GM18858 (cell line): ENCODE results near the gene SELENBP1.
"Not testable (repeated sequence)": the region's sequence is repeated elsewhere in the genome, so short reads cannot be mapped to it uniquely, and the experiment has no call there.

Experiments used
- ATAC-seq: cut with Tn5 transposase; IDR thresholded peaks from one replicate; pipeline ENCODE4 v1.9.1; 2021; ENCODE audit not compliant: unreplicated experiment

SELENBP1 gene

DNA sequence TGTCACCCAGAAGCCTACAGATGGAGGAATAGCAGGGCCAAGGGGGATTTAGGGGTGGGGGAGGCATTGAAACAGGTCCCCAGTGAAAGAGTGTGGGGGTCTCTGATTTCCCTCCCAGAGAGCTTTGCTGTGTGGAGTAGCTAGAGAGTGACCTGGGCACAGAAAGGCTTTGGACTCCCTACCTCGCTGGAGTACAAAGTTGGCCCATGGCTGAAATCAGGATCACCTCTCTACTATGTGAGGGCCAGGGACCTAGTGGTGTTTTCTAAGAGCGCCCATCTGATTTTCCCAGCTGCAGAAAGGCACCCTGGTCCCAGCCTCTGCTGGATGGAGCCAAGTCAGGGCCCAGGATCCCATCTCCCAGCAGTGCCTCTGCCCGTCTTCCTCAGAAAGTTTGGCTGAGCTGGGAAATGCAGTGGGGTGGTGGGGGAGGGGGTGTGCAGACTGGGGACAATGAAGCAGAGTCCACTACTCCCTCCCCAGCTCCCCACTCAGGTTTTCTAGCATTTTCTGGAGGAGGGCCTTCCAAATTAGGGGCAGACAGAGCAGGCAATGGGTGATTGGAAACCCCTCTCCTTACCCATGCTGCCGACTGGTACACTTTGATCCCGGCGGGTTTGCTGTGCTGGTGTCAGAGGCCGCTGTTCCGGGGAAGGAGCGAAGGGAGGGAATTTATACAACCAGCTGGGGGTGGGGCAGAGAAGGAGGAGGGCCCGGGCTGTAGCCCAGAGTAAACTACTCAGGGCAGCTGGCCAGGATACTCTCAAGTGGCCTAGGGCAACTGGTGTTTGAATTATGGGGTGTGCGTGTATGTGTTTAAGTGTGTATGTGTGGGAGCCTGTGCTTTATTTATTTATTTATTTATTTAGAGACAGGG, at the start of gene SELENBP1:
SELENBP1 (minus strand) TSS at position 648 of the 877 bp plus-strand sequence; CDS start at position 584, 64 bp downstream.
- ATAC-seq = no peak

DNA sequence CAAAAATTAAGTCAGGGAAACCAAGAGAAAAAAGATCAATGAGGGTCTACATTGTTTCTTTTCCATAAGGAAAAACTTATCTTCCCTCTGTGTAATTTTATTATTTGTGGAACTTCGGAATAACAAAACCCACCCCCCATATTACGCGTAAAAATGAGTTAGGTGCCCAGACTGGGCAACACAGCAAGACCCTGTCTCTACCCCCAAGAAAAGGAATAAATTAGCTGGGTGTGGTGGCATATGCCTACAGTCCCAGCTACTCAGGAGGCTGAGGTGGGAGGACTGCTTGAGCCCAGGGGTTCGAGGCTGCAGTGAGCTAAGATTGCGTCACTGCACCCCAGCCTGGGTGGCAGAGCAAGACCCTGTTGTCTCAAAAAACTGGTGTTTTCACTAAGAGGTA, 47.3 kb upstream of the SELENBP1 start:
- ATAC-seq = no peak

DNA sequence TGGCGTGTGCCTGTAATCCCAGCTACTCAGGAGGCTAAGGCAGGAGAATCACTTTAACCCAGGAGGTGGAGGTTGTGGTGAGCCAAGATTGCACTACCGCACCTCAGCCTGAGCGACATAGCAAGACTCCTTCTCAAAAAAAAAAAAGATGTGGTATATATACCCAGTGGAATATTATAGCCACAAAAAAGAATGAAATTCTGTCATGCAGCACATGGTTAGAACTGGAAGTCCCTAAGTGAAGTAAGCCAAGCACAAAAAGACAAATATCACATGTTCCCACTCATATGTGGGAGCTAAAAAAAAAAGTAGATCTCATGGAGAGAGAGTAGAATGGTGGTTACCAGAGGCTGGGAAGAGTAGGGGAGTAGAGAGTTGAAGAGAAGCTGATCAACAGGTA, 45.6 kb upstream of the SELENBP1 start:
- no peak for ATAC-seq

DNA sequence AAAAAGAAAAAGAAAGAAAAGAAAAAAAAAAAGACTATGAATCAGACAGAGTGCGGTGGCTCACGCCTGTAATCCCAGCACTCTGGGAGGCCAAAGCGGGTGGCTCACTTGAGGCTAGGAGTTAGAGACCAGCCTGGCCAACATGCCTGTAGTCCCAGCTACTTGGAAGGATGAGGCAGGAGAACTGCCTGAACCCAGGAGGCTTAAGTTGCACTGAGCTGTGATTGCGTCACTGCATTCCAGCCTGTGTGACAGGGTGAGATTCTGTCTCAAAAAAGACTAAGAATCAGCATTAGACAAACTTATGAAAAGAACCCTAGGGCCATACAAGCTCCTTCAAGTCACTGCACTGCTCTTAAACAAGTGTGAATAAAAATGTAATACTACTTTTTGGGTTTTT, 43.7 kb upstream of the SELENBP1 start:
- no peak for ATAC-seq

DNA sequence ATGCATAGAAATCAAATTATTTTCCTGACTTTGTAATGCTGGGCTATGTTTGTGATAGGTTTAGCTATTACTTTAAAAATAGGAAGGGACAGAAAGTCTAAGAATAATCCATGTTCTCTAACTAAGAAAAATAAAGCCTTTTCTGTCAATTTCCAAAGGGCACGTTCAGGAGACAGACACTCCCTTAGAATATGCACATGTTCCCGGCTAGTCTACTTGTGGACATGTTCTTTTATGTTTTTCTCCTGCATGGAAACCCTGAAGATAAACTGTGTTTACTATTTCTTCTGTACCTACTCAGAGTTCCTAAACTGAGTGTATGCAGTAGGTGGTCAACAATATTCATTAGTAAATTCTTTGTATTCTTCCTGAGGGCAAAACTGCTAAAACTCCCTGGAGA, 39.4 kb upstream of the SELENBP1 start:
- ATAC-seq = no peak

- no peak for ATAC-seq
These were observed 36.4 kb upstream of the SELENBP1 start for GRCh38 chr1:151408891-151409290.

DNA sequence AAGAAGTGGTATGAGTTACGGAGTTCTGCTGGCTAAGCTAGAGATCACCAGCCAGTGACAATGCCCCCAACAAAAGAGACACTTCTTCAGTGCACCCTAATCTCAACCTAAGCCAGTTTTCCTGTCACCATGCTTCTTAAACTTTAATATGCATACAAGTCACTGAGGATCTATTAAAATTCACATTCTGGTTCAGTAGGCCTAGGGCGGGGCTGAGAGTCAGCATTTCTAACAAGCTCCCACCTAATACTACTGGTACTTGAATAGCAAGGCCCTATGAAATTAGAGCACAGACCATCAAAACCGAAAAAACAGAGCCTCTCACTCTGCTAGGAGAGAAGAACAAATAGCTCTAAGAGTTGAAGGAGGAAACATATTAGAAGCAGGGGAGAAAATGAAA, 34.8 kb upstream of the SELENBP1 start:
- no peak for ATAC-seq

DNA sequence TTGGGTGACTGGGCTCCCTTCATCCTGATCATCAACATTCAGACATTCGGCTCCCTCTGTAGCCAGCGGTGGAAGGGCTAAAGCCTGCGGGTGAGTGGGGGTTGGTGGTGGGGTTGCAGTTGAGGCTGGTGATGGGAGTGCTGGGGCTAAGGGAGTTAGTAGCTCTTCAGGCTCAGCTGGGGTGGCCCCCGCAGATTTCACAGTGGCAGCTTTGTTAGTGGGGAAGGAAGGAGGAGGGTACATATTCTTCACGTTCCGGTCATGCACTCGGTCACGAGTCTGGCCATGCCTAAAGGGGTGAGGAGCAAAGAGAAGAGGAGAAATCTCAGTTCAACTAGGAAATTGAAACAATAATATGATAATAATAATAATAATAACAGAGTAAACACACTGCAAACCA, 33.7 kb upstream of the SELENBP1 start:
- no peak for ATAC-seq

GRCh38 chr1:151405187-151405951, 32.9 kb upstream of the SELENBP1 start:
- no peak for ATAC-seq

- ATAC-seq = no peak
These were observed 31.1 kb upstream of the SELENBP1 start for GRCh38 chr1:151403612-151404011.

- ATAC-seq = no peak
These were observed 30.3 kb upstream of the SELENBP1 start for GRCh38 chr1:151402764-151403163.

DNA sequence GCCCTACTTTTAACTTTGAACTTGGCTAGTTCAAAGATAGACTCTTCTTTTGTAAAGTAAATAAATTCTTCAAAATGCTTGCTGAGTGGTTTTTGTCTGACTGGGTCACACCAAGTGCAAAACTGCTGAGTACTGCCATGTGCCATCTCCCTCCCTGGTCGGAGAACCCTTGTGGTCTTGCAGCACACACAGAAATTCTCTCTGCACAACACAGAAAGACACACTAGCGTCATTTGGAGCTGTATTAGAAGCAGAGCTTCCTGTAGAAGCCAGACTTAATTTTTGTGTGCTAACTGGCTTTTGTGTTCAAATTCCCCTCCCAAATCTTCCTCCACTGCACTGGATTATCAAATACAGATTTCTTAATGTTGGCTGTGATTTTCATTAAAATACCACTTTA, 29.4 kb upstream of the SELENBP1 start:
- no peak for ATAC-seq

- no peak for ATAC-seq
These were observed 28.8 kb upstream of the SELENBP1 start for GRCh38 chr1:151401125-151401788.

DNA sequence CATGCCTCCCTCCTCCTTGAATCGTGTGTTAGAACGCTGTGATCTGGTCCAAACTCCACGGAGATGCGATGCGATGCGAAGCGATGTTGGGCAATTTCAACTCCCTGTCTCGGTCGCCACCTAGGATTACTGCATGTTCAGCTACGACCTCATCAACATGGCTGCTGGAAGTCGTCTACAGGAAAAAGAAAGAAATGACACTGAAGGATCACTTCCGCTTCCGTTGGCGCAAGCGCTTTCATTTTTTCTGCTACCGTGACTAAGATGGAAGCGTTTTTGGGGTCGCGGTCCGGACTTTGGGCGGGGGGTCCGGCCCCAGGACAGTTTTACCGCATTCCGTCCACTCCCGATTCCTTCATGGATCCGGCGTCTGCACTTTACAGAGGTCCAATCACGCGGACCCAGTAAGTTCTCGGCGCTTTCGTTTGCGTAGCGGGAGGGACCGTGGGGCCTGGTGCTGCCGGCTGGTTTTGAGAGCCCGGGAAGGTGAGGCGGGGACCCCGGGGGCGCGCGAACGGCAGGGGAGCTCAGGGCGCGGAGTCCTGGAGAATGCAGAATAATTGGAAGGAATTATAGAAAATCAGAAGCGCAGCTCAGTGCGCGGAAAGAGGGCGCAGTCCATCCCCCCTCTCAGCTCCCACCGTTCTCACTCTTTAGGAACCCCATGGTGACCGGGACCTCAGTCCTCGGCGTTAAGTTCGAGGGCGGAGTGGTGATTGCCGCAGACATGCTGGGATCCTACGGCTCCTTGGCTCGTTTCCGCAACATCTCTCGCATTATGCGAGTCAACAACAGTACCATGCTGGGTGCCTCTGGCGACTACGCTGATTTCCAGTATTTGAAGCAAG, 27.0 kb upstream of the SELENBP1 start, which contains the start of gene PSMB4:
PSMB4 (plus strand) TSS at position 250 of the 848 bp plus-strand sequence; CDS start at position 265, 15 bp downstream.
- ATAC-seq = peak; percentile 58

DNA sequence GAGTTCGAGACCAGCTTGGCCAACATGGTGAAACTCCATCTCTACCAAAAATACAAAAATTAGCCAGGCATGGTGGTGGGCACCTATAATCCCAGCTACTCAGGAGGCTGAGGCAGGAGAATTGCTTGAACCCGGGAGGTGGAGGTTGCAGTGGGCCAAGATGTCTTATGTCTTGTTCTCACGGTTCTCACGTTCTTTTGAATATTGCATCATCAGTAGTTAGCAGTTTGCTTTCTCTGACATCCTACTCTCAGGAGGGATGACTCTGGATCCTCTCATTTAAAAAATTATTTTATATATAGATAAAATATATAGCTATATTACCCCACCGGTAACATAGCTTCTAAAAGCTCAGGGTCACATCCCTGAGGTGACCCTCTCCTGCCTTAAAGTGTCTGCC, 23.8 kb upstream of the SELENBP1 start:
- not testable (repeated sequence) for ATAC-seq

- ATAC-seq = no peak
These were observed 21.1 kb upstream of the SELENBP1 start for GRCh38 chr1:151393583-151393982.

- ATAC-seq = no peak
These were observed 18.6 kb upstream of the SELENBP1 start for GRCh38 chr1:151391079-151391563.

GRCh38 chr1:151390221-151391078, 17.9 kb upstream of the SELENBP1 start:
- ATAC-seq = not testable (repeated sequence)

GRCh38 chr1:151386002-151386401, 13.5 kb upstream of the SELENBP1 start:
- ATAC-seq = no peak
